Breast epithelium (tissue), 3 donors: Measurements from ENCODE around the gene TTI1.

Experiments used
- CTCF ChIP-seq, 3 donors: fragments of 450-650 bp; IDR thresholded peaks; one replicate each; pipeline ENCODE4 v1.5.1; 2016 to 2017; ENCODE audit warnings: antibody characterized with exemption in 3 of 3, mild to moderate bottlenecking in 3 of 3, moderate library complexity in 3 of 3
- POLR2AphosphoS5 ChIP-seq, 3 donors: sonication (generic); formaldehyde crosslinking; IDR thresholded peaks; one replicate each; pipeline ENCODE4 v1.6.1; 2017; ENCODE audit warnings: antibody characterized with exemption in 3 of 3

- TF ChIP-seq CTCF (IDR thresholded peaks at IDR 0.05) (no peak), POLR2AphosphoS5 (IDR thresholded peaks at IDR 0.05) (no peak)
Observed at GRCh38 chr20:38059832-38060231, 26.6 kb upstream of the TTI1 start.
